NCI-H2081 treated with DMSO at 0.1 percent for 48 hours (cell line): ENCODE data around the gene THRB.

ENCODE experiments used
- DNase-seq: peaks from one replicate; lab custom pipeline; 2025; lab: John Stamatoyannopoulos, UW

THRB gene

DNA sequence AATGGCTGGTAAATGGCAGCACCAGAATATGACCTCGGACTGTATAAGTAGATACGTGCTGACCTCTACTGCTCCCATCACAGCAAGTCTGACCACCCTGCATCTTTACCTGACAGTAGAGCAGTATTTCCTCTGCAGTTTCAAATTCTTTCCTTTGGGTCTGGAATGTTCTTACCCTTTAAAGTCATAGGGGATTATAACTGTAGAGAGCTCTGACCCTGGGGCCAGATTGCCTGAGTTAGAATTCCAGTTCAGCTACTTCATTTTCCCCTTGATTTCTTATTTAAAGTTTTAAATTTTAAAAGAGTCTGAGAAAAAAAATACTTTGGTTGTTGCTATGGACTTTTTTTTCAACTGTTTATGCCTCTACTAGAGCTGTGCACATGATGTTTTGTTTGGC, 311.9 kb downstream of the THRB start:
- DNase-seq: no peak

DNA sequence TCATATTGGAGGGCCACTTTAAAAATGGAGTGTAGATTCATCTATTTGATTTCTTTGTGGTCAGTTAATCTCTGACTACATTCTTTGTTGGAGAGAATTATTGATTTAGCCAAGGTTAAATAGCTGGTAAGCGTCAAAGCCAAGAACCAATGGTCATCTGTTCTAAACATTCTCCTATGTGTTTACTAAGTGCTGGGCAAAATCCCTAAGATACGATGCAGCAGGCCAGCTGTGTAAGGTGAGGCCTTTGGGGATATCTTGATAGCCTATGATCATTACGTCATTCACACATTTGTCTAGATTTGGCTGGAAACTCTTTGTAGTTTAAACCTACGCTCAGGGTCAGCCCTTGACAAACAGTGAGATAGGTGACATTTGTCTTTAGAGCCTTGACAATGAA, 313.4 kb downstream of the THRB start:
- DNase-seq: no peak

DNA sequence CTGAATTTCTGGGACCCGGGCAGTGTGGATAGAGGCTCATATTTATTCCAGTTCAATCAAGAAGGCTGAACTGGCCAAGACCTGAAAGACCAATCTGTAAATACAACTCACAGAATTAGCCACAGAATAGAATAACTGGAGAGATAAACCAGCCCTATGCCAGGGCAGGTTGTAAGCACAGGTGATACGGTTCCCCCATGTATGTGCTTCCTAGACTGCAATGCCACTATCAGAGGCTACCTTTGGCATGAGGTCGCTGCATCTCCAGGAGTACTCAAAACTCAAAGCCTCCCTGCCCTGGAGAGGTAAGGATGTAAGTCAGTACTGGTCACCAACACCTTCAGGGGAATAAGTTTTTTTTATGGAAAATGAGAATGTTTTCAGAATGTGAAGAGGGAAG, 314.0 kb downstream of the THRB start:
- DNase-seq: no peak

DNA sequence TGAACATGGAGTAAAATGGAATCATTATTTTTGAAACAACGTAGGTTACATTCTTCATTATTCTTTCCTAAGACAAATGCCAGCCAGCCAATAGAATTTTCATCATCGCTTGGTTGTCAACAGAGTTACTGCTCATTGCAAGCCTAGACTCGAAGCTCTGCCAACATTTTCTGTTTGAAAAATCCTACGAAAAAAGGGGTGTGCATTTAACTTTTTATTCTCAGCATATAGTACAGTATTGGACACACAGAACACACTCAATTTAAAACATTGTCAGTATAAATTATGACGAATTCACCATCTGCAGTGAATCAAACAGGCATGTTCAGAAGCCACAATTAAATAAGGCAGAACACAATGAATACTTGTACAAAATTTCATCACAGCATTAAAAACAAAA, 317.4 kb downstream of the THRB start:
- no peak for DNase-seq

DNA sequence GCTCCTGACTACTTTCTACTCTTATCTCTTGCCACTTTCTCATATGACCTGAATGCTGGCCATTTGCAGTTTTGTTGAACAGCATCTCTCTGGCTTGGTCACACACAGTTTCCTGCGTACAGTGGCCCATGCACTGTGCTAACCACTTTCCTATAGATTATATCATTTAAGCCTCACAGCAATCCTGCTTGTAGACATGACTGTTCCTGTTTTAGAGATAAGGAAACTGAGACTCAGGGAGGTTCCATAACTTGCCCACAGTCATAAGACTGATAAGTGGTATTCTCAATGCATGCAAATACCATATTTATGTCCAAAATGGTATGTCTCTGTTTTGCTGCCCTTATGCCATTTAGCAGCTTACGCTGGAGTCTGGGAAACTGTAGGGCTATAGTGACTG, 320.0 kb downstream of the THRB start:
- no peak for DNase-seq

DNA sequence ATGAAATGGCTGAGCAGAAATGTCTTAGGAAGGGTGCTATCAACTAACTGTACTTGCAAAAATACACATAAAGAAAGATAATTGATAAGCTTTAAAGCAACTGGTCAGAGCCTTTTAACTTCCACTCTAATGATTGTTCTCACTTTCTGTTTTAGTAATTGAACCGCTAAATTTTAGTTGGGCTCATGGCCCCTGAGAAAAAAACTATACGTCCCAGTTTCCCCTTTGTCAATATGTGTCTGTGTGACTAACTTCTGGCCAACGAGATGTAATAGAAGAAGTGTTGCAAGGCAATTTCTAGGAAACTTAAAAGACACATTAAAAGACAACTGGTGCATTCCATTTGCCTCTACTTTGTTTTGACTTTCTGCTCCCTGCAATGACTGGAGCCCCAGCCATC, 325.7 kb downstream of the THRB start:
- DNase-seq: no peak

DNA sequence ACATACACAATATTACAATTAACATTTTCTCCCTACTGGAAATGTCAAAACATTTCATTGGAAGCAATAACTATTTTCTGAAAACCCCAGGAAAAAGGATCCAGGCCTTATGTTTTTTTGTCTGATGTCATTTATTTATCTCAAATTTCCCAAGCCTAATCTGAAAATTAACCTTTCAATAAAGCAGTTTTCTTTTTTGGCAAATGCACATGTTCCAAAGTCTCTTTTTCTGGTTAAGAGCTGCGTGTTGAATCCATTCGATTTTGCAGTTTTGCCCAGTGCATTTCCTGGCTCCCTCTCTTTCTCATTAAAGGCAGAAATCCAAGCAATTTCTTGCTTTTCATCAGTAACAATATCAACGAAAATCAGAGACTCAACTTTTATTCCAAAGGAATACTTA, 327.2 kb downstream of the THRB start:
- no peak for DNase-seq

DNA sequence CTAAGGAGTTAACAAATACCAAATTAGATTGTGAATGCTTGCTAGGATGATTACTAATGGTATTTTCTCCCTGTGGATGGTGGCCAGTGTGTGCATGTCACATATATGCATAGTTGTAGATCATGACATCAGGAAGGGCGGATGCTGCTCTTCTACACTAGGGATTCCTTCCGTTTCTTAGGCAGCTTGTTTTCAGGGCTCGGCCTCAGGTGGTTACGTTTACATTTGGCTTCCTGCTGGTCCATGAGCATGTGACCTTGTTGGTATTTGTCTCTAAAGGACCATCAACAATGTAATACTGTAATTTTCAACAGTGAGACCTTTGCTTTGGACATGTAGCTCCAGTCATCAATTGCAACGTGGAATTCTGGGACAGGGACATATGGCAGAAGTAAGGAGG, 328.1 kb downstream of the THRB start:
- DNase-seq: no peak

DNA sequence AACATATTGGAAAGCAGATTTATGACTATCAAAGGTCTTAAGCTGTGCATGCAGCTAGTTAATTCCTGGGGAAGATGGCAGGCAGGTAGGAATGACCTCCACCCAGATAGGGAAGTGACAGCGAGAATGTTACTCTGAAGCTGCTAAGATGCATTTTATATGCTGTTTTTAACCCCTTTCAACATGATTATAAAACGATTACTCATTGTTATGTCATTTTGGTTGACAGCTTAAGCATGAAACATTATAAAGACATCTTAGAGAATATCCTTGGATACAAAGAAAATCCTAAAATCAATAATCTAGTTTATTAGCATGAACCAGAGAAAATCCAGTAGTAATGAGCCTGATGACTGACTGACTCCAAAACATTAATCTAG, 329.1 kb downstream of the THRB start:
- DNase-seq: no peak

DNA sequence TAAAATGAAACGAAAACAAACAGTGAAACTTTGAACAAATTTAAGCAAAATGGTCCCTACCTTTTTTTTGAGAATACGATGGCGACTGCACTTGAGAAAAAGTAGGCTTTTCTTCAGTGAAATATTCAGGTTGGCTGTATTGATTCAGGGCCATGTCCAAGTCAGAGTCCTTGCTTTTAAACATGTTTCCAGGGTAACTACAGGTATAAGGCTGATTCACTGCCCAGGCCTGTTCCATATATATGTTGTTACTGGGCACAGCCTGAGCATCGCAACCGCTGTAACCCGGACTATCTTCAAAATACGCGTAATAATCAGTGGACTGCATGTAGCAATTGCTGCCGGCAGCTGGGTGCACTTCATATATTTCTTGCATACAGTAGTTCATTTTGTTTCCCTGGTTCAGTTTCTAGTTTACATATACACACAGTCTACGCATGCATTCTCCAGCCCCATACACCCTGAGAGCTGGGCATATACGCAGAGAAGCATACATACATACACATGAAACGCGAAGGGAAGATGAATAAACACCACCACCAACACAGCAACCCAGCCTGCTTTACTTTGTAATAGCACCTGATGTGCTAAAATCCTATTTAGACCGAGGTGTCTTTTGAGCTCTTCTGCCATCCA, 329.6 kb downstream of the THRB start:
- DNase-seq: no peak

DNA sequence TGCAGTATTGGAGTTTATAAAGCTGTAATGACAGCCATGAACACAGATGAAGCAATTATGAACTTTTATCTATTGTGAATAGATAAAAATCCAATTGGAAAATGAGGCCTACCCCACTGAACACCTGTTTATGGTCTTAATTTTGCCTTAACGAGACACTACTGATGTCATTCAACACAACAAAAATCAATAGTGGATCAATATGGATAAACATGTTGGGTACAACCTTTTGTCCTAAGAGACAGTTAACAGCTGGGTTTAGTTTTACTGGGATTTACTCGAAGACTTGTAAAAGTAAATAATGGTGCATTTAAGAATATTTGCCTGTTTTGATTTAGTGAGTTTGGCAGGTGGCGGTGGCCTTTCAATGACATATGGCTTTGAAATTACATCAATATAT, 331.7 kb downstream of the THRB start:
- no peak for DNase-seq

DNA sequence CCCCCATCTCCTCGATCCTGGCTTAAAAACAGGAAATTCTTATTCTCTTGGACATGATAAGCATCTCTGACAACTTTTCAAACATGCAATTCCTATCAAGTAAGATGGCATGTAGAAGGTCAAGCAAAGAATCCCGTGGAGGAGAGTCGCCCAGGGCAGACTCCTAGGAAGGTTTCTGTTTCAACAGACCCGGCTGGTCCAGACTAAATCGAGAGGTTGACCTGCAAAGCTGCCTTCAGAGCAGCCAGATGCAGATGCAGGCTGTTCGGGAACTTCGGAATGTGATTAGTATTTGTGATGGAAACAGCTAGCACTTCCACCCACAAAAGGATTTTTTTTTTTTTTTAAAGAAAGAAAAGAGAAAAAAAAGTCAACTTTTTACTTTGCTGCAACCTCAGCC, 332.8 kb downstream of the THRB start:
- no peak for DNase-seq

DNA sequence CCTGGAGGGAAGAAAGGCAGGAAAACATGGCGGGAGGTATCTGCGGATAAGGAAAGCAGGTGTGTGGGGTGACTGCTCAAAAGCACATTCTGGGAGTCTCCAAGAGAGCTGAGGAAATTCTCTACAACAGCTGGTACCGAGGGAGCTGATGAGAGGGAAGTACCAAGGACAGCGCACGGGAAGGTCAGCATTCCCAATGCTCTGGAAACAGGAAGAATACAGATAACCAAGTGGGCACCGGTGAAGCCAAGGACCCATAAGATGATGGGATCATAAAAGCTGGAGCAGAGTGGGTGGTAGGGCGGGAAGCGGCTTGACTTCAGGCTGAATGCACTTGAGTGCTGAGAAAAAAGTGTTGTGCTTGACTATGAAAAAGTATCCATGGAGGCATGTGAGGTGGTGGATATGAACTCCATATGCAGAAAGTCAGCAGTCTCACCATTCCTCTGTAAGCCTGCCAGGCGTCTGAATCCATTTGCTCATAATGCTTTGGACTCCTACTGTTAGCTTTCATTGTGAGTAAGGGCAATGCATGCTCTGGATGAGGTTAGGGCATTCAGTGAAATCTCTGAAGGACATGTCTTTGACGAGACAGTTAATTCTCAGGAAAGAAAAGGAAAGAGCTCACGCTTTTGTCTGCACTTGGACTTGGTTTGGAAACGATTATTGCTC, 334.1 kb downstream of the THRB start:
- DNase-seq: no peak

DNA sequence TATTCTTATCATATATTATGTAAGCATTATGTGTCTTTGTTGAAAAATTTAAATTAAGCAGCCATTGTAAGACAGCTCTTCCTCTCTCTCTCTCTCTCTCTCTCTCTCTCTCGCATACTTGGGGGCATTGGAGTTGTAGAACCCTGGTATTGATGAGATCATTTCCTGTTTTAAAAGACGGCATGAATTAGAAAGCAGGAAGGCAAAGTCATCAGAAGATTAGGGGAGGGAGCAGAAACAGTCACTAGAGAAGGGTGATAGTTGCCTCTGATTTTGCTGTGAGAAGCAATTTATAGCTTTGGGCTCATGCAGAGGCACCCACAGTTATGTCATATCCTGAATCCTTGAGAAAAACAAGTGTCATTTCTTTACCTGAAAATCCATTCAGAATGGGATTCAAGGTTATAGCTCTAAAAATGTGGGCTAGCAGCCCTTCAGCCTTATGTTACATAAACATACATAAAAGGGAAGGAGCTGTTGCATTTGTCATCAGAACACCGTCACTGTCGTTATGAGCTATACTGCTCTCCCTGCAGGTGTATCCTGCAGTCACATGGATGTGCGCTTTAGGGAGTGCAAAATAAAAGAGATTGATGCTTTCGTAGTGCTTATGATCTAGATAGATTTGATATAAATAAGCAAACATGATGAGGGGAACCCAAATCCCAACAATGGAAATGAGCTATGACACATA, 335.7 kb downstream of the THRB start:
- no peak for DNase-seq

DNA sequence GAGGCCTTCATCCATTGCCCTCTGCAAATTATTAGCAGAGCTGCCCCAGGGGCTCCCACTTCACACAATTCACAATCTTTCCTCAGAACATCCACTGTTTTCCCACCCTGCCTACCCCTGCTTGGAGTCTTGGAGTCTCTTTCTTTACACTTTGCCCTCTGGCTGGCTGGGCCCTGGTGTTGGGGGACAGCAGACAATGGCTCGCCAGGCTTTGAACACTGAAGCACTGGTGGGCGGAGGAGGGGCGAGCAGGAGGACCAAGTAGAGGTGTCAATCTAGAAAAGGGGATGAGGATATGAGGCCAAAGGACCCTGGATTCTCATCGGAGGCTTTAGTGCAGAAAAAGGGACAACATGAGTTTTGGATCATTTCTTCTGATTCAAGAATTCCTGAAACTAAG, 337.5 kb downstream of the THRB start:
- no peak for DNase-seq

DNA sequence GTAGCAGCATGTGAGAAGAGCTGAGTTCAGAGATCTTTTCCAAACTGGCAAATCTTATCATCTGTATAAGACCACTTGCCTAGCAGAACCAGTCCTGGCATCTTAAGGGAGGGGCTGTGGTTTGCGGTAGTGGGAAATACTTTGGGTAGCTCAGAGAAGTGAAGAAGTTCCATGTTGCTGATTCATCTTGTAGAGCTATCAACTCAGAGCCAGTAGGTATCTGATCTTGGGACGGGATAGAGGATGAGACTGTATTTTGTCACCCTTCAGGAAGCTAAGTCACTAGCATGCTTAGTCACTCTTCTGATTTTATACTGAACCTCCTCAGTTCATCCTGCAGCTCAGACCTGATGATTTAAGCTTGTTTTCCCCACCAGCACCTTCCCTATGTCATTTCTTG, 338.2 kb downstream of the THRB start:
- DNase-seq: no peak

DNA sequence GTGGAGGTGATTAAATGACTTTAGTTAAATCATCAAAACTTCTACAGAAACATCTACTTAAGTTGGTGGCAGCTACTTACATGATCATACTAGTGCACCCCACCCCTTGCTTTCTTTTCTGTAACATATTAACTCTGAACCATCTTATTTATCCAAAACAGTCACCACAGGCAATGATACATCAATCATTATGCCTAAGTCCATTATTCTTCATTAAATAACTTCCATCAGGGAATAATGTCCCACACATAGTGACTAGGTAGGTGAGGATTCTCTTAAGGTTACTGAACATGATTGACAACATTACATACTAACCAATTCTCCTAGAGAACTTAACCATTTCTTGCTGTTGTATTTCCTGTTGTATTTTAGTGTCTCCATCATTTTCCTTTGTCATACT, 339.4 kb downstream of the THRB start:
- no peak for DNase-seq

DNA sequence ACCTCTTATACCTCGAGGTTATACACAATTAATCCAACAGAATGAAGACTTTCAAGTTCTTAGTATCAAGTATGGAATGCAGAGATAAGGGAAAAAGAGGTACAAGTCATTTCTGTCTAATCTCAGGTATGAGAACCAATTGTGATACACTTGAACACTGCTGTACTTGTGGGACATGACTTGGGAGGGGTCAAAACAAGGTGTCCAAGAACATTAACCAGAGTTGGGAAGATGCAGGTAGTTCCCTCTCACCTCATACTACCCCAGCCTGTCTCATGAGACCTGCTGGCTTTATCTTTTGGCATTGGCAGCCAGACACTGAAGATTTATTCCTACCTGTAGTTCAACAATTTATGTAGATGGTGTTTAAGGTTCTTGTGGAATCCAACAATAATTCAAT, 339.9 kb downstream of the THRB start:
- no peak for DNase-seq

DNA sequence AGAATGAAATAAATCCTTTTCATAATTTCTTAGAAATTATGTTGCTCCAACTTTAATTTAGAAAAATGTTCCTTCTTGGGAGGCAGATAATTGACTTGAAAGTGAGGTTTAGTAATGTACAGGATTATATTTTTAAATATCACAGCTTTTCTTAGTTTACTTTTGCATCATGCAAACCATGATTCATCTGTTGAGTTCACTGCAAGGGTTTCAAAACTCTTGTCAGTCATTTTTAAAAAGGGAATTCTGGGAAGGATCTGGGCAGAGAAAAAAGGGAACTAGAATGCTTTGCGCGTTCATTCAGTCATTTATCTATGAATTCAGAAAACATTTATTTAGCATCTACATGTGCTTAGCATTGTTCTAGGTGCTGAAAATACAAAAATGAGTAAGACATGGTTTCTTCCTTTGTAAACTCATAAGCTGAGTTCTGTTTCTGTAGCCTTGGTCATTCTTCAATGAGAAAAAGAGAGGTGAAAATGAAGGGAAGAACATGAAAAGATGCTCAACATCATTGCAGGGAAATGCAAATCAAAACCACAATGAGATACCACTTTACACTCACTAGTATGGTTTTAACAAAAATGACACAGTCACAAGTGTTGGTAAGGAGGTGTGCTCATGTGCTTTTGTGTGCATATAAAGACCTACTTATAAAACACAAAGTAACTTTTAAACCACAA, 340.5 kb downstream of the THRB start:
- no peak for DNase-seq

DNA sequence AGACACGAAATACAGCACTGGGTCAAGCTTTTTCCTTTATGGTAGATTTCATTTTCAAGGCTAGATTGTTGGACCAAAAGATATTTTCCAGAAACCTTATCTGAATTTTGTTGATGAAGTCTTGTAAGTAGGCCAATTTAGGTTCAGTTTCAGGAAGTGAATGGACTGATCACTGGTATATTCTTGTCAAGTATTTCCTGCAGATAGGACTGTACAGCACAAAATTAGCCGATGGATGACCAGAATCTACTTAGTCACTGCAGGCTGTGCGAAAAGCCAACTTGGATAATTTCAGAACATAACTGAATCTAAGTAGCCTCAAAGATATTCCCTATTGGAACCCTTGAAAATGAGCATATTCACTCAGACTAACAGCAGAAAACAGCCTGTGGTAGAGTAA, 343.1 kb downstream of the THRB start:
- DNase-seq: no peak

DNA sequence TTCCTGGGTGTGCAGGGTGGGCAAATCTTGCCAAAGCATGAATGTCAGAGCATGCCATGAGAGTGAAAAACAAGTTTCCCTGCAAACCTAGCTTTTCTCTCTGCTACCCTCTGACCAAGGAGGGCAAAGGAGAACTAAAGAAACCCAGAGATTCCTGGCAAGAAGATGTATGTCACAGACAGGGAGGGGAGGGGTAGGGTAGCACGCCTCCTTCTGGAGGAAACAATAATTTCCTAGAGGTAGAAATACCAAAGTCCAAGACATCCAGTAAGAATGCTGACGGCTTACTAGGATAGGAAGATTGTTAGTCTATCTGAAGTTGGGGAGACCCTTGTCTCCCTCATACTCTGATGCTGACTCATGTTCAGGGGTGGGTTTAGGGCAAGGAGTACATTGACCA, 345.6 kb downstream of the THRB start:
- DNase-seq: no peak

DNA sequence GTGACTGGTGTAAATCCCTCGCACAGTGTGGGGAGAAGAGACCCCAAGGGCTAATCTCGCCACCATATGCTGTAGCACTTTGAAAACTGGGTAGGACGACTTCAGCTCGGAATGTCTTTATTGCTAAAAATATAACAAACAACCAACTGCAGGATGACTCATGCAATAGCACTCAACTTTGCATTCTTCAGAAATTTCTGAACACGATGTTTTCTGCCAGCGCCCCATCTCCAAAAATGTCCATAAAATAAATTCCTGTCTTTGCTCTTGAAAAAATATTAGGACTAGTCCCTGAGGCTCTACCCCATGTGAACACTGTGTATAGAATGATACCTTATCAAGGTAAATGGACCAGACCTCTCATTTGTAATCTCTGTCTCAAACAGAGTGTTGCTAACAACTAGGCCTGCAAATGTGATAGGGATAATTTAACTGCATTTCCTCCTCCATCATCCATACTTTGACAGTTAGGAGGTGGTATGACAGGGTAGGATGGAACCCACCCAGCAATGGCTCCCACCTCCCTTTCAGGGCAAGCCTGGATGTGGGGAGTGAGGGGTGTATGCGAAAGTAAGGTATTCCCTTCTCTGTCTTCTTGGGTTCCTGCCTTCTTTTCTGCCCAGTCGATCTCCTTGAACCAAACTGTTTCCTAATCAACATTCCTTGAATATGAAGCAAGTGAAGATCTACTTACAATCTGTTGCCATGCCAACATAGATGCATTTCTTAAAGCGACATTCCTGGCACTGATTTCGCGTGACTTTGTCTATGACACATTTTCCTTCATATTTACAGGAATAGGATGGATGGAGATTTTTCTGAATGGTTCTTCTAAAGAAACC, 348.4 kb downstream of the THRB start:
- DNase-seq: no peak
